GM12892 (cell line): Measurements from ENCODE around the gene SGCD.

Experiments
- DNase-seq: peaks from one replicate; pipeline ENCODE4 v3.0.0; 2011; ENCODE audit not compliant: insufficient read length
- FAIRE-seq: peaks from 2 replicates; lab custom pipeline; 2011; peaks lifted over from hg19 to GRCh38; lab: Jason Lieb, UNC
- POLR2A ChIP-seq: IDR thresholded peaks from 2 replicates; pipeline ENCODE4 v1.6.1; 2011; ENCODE audit warnings: low read depth, low read length, control low read depth
- POLR2AphosphoS5 ChIP-seq: IDR thresholded peaks from 2 replicates; pipeline ENCODE4 v1.6.1; 2011; ENCODE audit warnings: low read depth, low read length, control low read depth
- TAF1 ChIP-seq: IDR thresholded peaks from 2 replicates; pipeline ENCODE4 v1.6.1; 2011; ENCODE audit warnings: low read depth, mild to moderate bottlenecking, control low read depth, low read length, borderline replicate concordance

Gene SGCD

GRCh38 chr5:156543348-156544145, 216.6 kb downstream of the SGCD start:
- TF ChIP-seq POLR2AphosphoS5 (no peak), TAF1 (no peak), POLR2A (no peak)
- DNase-seq (no peak), FAIRE-seq (no peak)

DNA sequence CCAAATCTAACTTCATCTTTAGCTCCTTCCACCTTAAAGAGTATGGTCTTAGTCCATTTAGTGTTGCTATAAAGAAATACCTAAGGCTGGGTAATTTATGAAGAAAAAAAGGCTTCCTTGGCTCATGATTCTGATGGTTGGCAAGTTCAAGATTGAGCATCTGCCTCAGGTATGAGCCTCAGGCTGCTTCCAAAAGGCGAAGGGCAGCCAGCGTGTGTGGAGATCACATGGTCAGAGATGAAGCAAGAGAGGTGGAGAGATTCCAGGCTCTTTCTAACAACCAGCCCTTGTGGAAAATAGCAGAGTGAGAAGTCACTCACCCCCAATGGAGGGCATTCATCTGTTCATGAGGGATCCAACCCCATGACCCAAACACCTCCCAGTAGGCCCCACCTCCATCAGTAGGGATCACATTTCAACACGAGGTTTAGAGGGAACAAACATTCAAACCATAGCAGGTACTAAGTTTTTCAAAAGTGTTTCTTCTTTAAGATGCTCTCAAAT, 225.9 kb downstream of the SGCD start:
- DNase-seq: no peak
- FAIRE-seq: no peak
- TF ChIP-seq TAF1 (no peak), POLR2A (no peak), POLR2AphosphoS5 (no peak)

DNA sequence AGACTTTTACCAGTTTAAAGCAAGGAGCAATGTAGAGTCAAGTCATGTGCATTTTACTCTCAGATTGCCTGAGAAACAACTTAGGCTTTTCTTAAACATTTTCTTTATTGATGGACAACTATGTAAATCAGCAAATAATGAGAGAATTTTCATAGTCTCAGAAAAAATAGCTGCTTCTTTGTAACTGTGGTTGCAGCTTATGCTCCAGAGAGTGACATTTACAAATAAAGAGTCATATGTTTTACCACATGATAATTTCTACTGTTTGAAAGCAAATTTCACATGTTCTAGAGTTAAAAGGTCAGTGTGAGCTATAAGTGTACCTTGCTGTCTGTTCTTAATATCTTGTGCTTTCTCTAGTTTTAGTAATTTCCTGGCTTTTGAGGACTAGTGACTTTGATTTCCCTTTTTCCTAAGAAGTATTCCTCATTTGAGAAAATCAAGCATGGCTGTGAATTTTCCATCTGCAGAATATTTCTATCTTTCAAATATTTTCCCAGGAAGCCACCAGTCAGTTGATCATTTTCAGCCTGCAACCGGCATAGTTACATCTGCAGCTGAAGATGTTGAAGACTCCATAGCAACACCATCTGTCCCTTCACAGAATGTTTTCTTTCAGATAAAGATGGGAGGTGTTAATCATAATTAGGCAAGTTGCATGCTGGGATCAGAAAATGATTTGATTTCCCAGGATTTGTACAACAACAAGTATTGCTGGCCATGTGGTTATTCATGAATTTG, 229.9 kb downstream of the SGCD start:
- no peak for TF ChIP-seq TAF1
- FAIRE-seq (no peak), DNase-seq (no peak)

GRCh38 chr5:156560002-156560401, 233.0 kb downstream of the SGCD start:
- no peak for FAIRE-seq
- TF ChIP-seq POLR2A (no peak), POLR2AphosphoS5 (no peak), TAF1 (no peak)
- DNase-seq: no peak

DNA sequence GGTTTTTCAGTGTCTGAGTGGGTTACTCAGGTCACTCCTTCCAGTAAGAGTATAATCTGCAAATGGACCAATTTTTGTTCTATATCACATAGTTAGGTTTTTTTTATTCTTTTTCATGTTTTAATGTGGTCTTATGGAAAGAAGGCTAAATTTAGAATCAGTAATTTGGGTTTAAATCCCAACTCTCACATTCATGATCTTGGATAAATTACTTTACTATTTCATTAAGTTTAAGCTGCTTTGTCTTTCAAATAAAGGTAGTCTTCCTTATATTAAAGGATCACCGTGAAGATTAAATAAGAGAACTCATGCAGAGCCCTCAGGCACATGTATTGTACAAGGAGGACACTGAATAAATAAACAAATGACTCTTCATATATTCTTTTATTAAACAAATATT, 234.7 kb downstream of the SGCD start:
- TF ChIP-seq POLR2AphosphoS5 (no peak), POLR2A (no peak), TAF1 (no peak)
- FAIRE-seq (no peak), DNase-seq (no peak)

DNA sequence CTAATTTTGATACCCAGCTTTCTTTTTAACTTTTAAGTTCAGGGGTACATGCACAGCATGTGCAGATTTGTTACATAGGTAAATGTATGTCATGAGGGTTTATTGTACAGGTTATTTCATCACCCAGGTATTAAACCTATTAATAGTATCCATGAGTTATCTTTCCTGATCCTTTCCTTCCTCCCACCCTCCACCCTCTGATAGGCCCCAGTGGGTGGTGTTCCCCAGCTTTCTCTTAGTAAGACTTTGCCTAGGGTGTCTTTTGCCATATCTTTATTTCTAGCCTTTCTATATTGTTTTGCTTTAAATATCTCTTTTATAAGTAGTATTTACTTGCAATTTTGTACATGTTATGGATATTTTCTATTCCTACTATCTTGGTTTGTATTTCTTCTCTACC, 243.7 kb downstream of the SGCD start:
- no peak for TF ChIP-seq POLR2A
- DNase-seq (no peak), FAIRE-seq (no peak)

GRCh38 chr5:156581725-156582124, 254.8 kb downstream of the SGCD start:
- FAIRE-seq: no peak
- DNase-seq: no peak
- TF ChIP-seq POLR2A: no peak
- no peak for TF ChIP-seq POLR2AphosphoS5
- TF ChIP-seq TAF1: no peak

- FAIRE-seq (no peak), DNase-seq (no peak)
- no peak for TF ChIP-seq TAF1
Observed at GRCh38 chr5:156582193-156582598, 255.2 kb downstream of the SGCD start.

DNA sequence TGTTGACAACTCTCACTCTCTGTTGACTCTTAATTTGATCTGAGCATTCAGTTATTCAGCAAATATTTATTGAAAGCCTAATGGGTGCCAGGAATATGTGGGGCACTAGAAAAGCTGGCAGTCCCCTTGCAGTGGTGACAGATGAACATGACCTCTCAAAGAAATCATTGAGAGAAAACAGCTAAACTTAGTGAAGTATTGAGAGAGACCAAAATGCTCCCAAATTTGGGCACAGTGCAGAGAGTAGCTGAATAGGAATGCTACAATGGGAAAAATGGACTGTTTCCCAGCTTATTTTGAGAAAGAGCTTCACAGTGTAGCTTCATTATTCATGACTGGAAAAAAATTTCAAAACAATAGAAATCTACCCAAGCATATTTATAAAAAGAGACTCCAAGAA, 257.9 kb downstream of the SGCD start:
- no peak for FAIRE-seq
- no peak for DNase-seq
- no peak for TF ChIP-seq POLR2AphosphoS5
- no peak for TF ChIP-seq TAF1
- TF ChIP-seq POLR2A: no peak

DNA sequence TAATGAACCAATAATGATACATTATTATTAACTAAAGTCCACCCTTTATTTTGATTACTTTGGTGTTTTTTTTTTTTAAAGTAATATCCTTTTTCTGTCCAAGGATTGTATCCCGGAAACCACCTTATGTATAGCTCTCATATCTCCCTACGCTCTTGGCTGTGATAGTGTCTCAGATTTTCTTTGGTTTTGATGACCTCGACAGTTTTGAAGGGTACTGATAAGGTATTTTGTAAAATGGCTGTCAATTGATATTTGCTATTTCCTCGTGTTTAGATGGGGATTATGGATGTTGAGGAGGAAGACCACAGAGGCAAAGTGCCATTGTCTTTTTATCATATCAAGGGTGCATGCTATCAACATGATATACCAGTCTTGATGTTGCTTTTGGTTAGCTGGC, 259.0 kb downstream of the SGCD start:
- FAIRE-seq (no peak), DNase-seq (no peak)
- TF ChIP-seq TAF1: no peak
- no peak for TF ChIP-seq POLR2AphosphoS5
- TF ChIP-seq POLR2A: no peak

GRCh38 chr5:156587012-156587411, 260.0 kb downstream of the SGCD start:
- FAIRE-seq (no peak), DNase-seq (no peak)
- TF ChIP-seq TAF1: no peak
- TF ChIP-seq POLR2AphosphoS5: no peak
- TF ChIP-seq POLR2A: no peak

- FAIRE-seq (no peak), DNase-seq (no peak)
- TF ChIP-seq POLR2A: no peak
- TF ChIP-seq POLR2AphosphoS5: no peak
- no peak for TF ChIP-seq TAF1
Observed at GRCh38 chr5:156588306-156588705, 261.3 kb downstream of the SGCD start.
